Measurements from ENCODE around the gene ABCA9.

The ABCA9 gene

GRCh38 chr17:68943123-68943811 lies 117.5 kb downstream of the ABCA9 start:
- no peak for FAIRE-seq
- no peak for TF ChIP-seq POLR2A (IDR thresholded peaks at IDR 0.05; ENCODE audit: low read depth, low read length)
- no peak for DNase-seq (ENCODE audit: insufficient read length, low spot score)

- TF ChIP-seq POLR2A (IDR thresholded peaks at IDR 0.05; ENCODE audit: low read depth, low read length), result no peak
- FAIRE-seq (no peak), DNase-seq (ENCODE audit: insufficient read length, low spot score) (no peak)
Measured at GRCh38 chr17:68942389-68942788, 118.3 kb downstream of the ABCA9 start.

GRCh38 chr17:68941761-68942160 lies 119.0 kb downstream of the ABCA9 start:
- FAIRE-seq (no peak), DNase-seq (ENCODE audit: insufficient read length, low spot score) (no peak)
- TF ChIP-seq POLR2A (IDR thresholded peaks at IDR 0.05; ENCODE audit: low read depth, low read length), result no peak

- no peak for DNase-seq (ENCODE audit: insufficient read length, low spot score)
- no peak for FAIRE-seq
- TF ChIP-seq POLR2A (IDR thresholded peaks at IDR 0.05; ENCODE audit: low read depth, low read length), result no peak
Measured at GRCh38 chr17:68939195-68939594, 121.5 kb downstream of the ABCA9 start.

GRCh38 chr17:68937890-68938514 lies 122.7 kb downstream of the ABCA9 start:
- FAIRE-seq, result no peak
- DNase-seq (ENCODE audit: insufficient read length, low spot score), result no peak
- TF ChIP-seq POLR2A (IDR thresholded peaks at IDR 0.05; ENCODE audit: low read depth, low read length), result no peak

GRCh38 chr17:68927516-68927915 lies 133.2 kb downstream of the ABCA9 start:
- DNase-seq (ENCODE audit: insufficient read length, low spot score) (no peak), FAIRE-seq (no peak)
- no peak for TF ChIP-seq POLR2A (IDR thresholded peaks at IDR 0.05; ENCODE audit: low read depth, low read length)

GRCh38 chr17:68924793-68925720 lies 135.7 kb downstream of the ABCA9 start:
- no peak for FAIRE-seq
- TF ChIP-seq POLR2A (IDR thresholded peaks at IDR 0.05; ENCODE audit: low read depth, low read length), result no peak
- no peak for DNase-seq (ENCODE audit: insufficient read length, low spot score)

All from H54 (cell line).